Activated B cell treated with CpG ODN at 0.5 μM for 24 hours (primary cell): ENCODE measurements around the gene RASAL1. TPM values are rescaled to one million over a fixed set of nuclear protein-coding genes. Genes with fewer than 3 reads are reported as not detected.

Experiments used
- ATAC-seq: fragments of 200-7000 bp; cut with Tn5 transposase; one replicate; pipeline ENCODE4 v1.10.0; 2021; ENCODE audit warnings: low read depth, mild to moderate bottlenecking, moderate library complexity
- CTCF ChIA-PET: fragments of 350-600 bp; sonication (Branson Sonifier 250); formaldehyde crosslinking; loops from one replicate; lab custom pipeline; 2021; ENCODE audit warnings: antibody characterized with exemption; lab: Charles Lee
- POLR2A ChIA-PET: fragments of 350-600 bp; sonication (Branson Sonifier 250); formaldehyde crosslinking; loops from one replicate; lab custom pipeline; 2021; ENCODE audit warnings: antibody characterized with exemption; lab: Charles Lee
- DNase-seq: peaks from one replicate; pipeline ENCODE4 v3.0.0; 2022
- H3K27ac Mint-ChIP-seq: one replicate; pipeline ENCODE4 v1.8.0; 2020; ENCODE audit warnings: mixed read lengths
- H3K27me3 Mint-ChIP-seq: one replicate; pipeline ENCODE4 v1.8.0; 2021; ENCODE audit warnings: mixed read lengths
- H3K36me3 Mint-ChIP-seq: one replicate; pipeline ENCODE4 v1.8.0; 2021; ENCODE audit warnings: low read depth, mixed read lengths
- H3K4me1 Mint-ChIP-seq: one replicate; pipeline ENCODE4 v1.8.0; 2021; ENCODE audit warnings: mixed read lengths
- H3K4me3 Mint-ChIP-seq: one replicate; pipeline ENCODE4 v1.8.0; 2020; ENCODE audit warnings: mild to moderate bottlenecking, mixed read lengths
- H3K9me3 Mint-ChIP-seq: one replicate; pipeline ENCODE4 v1.8.0; 2020; ENCODE audit warnings: mixed read lengths
- intact Hi-C: fragments of 100-400 bp; cut with micrococcal nuclease; formaldehyde crosslinking; loops from one replicate; pipeline ENCODE4 v1.15.1; 2024
- total RNA-seq: library from RNA; stranded (reverse); gene quantifications from 2 replicates; pipeline ENCODE4 v1.2.3, GENCODE V29; 2022
- TF ChIP-seq, protein P1 (sequence below): fragments of 200-600 bp; IDR thresholded peaks from one replicate; pipeline ENCODE4 v1.8.0; 2022; ENCODE audit warnings: antibody characterized with exemption, mild to moderate bottlenecking

The RASAL1 gene
- total RNA-seq, 1 donor from 2014 or later = 7.1 TPM

DNA sequence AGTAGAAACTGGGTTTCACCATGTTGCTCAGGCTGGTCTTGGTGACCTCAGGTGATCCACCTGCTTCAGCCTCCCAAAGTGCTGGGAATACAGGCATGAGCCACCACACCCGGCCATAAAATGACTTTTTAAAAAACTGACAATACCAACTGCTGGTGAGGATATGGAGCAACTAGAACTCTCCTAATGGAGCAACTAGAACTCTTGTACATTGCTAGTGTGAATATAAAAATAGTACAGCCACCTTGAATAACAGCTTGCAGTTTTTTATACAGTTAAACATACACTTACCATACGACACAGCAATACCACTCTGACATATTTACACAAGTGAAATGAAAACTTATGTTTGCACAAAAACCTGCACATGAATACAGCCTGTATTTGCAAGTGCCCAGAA lies 11.4 kb upstream of the RASAL1 start:
- Mint-ChIP-seq H3K4me3 (no peak overlapping the region), H3K4me1 (peaks cover 14% of the 10 kb centered on the region), H3K36me3 (no peaks in the 10 kb centered on the region), H3K9me3 (no peaks in the 10 kb centered on the region), H3K27me3 (peaks cover under 1% of the 10 kb centered on the region), H3K27ac (no peak overlapping the region)
- ChIA-PET POLR2A (interaction anchor here (0.7 to 1.1 kb wide), 2 partner anchors 11 to 77 kb away, joined by 3 to 7 read pairs; partner anchors contain the start of gene RASAL1), CTCF (no interaction called here)
- ATAC-seq = no peak
- TF ChIP-seq, protein P1, sequence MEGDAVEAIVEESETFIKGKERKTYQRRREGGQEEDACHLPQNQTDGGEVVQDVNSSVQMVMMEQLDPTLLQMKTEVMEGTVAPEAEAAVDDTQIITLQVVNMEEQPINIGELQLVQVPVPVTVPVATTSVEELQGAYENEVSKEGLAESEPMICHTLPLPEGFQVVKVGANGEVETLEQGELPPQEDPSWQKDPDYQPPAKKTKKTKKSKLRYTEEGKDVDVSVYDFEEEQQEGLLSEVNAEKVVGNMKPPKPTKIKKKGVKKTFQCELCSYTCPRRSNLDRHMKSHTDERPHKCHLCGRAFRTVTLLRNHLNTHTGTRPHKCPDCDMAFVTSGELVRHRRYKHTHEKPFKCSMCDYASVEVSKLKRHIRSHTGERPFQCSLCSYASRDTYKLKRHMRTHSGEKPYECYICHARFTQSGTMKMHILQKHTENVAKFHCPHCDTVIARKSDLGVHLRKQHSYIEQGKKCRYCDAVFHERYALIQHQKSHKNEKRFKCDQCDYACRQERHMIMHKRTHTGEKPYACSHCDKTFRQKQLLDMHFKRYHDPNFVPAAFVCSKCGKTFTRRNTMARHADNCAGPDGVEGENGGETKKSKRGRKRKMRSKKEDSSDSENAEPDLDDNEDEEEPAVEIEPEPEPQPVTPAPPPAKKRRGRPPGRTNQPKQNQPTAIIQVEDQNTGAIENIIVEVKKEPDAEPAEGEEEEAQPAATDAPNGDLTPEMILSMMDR = no peak
- DNase-seq = no peak
- intact Hi-C loops = no loop called here

DNA sequence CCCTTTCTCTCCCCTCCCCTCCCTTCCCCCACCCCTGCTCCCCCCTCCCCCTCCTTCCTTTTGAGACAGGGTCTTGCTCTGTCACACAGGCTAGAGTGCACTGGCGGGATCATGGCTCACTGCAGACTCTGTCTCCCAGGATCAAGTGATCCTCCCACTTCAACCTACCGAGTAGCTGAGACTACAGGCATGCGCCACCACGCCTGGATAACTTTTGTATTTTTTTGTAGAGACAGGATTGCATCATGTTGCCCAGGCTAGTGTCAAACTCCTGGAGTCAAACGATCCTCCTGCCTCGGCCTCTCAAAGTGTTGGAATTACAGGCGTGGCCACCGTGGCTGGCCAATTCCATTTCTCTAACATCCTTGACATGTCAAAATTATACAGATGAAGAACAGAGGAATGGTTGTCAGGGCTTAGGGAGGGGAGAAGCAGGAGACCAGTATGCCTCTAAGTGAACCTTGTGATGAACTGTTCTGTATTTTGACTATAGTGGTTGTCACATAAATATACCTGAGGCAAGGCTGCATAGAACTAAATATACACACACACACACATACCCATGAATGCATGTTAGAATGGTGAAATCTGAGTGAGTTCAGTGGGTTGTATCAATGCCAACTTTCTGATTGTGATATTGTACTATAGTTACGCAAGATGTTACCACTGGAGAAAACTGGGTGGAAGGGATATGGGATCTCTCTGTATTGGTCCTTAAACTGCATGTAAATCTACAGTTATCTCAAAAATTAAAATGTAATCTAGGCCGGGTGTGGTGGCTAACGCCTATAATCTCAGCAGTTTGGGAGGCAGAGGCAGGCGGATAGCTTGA lies 10.4 kb upstream of the RASAL1 start:
- POLR2A ChIA-PET = interaction anchor here (0.7 kb wide), 1 partner anchor 245 kb away, joined by 5 read pairs; no protein-coding TSS in a partner anchor
- intact Hi-C loops = no loop called here
- TF ChIP-seq, protein P1 = no peak
- ATAC-seq = no peak
- CTCF ChIA-PET = no interaction called here
- Mint-ChIP-seq H3K27ac (no peak overlapping the region), H3K9me3 (no peaks in the 10 kb centered on the region), H3K4me3 (no peak overlapping the region), H3K27me3 (no peaks in the 10 kb centered on the region), H3K4me1 (peaks cover 21% of the 10 kb centered on the region), H3K36me3 (no peaks in the 10 kb centered on the region)
- DNase-seq = no peak

DNA sequence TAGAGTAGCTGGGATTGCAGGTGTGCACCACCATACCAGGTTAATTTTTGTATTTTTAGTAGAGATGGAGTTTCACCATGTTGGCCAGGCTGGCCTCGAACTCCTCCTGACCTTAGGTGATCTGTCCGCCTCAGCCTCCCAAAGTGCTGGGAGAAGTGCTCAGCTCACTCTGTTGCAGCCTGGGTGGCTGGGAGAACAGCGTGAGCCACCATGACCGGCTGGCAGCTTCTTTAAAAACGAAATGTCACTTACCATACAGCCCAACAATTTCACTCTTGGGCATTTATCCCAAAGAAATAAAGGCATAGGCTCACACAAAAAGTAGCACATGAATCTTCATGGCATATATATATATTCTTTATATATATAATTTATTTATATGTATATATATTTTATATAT lies 9.2 kb upstream of the RASAL1 start:
- no peak for DNase-seq
- no peak for ATAC-seq
- Mint-ChIP-seq H3K4me1 (peaks cover 25% of the 10 kb centered on the region), H3K27ac (no peak overlapping the region), H3K4me3 (no peak overlapping the region), H3K9me3 (no peaks in the 10 kb centered on the region), H3K27me3 (no peaks in the 10 kb centered on the region), H3K36me3 (no peaks in the 10 kb centered on the region)
- CTCF ChIA-PET = no interaction called here
- POLR2A ChIA-PET = no interaction called here
- TF ChIP-seq, protein P1 = no peak
- intact Hi-C loops = no loop called here

DNA sequence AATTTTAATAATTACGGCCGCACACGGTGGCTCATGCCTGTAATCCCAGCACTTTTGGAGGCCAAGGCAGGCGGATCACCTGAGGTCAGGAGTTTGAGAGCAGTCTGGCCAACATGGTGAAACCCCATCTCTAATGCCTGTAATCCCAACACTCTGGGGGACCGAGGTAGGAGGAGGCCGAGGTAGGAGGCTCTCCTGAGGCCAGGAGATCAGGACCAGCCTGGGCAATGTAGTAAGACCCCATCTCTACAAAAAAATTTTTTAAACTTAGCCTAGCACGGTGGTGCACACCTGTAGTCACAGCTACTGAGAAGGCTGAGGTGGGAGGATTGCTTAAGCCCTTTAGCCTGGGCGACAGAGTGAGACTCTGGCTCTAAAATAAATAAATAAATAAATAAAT lies 8.4 kb upstream of the RASAL1 start:
- H3K36me3 Mint-ChIP-seq = no peaks in the 10 kb centered on the region
- intact Hi-C loops = no loop called here
- ChIA-PET CTCF (no interaction called here), POLR2A (no interaction called here)
- ATAC-seq = no peak
- H3K4me1 Mint-ChIP-seq = peaks cover 25% of the 10 kb centered on the region
- H3K4me3 Mint-ChIP-seq = no peak overlapping the region
- no peak overlapping the region for H3K27ac Mint-ChIP-seq
- TF ChIP-seq, protein P1 = no peak
- H3K9me3 Mint-ChIP-seq = no peaks in the 10 kb centered on the region
- no peaks in the 10 kb centered on the region for H3K27me3 Mint-ChIP-seq
- no peak for DNase-seq

DNA sequence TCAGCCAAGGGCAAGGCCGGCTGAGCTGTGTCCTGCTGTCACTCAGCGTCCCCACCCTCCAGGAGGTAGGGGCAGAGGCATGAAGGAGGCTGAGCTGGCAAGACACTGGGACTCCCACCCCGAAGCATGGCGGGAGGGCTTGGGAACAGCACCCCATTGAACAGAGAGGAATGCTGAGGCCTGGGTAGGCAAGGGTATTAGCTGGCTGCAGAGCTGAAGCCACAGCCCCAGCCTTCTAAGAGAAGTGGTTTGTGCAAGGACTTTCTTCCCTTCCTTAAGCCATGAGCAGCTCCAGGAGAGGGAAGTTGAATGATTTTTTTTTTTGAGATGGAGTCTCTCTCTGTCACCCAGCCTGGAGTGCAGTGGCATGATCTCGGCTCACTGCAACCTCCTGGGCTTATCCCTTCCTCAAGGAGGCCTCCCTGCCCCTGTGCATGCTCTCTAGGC lies 7.3 kb upstream of the RASAL1 start:
- peak overlapping the region; percentile 19 for H3K4me3 Mint-ChIP-seq
- no peak for DNase-seq
- no peaks in the 10 kb centered on the region for H3K27me3 Mint-ChIP-seq
- no peaks in the 10 kb centered on the region for H3K9me3 Mint-ChIP-seq
- ATAC-seq = no peak
- POLR2A ChIA-PET = interaction anchor here (1.1 to 2.0 kb wide), 5 partner anchors 9 to 165 kb away, joined by 4 to 14 read pairs (median 6); partner anchors contain the start of gene OAS2
- peak overlapping the region; percentile 88 for H3K27ac Mint-ChIP-seq
- intact Hi-C loops = loop anchor here (1.0 kb wide), 1 partner anchor 10 kb away; no protein-coding TSS in a partner anchor
- CTCF ChIA-PET = interaction anchor here (1.0 to 1.4 kb wide), 2 partner anchors 10 to 32 kb away, joined by 3 to 10 read pairs; no protein-coding TSS in a partner anchor
- peaks cover 25% of the 10 kb centered on the region for H3K4me1 Mint-ChIP-seq
- no peaks in the 10 kb centered on the region for H3K36me3 Mint-ChIP-seq
- TF ChIP-seq, protein P1 = no peak
